A549 (cell line): ENCODE data around the gene ZNF398.

ENCODE experiments used
- CTCF ChIP-seq: fragments of >200 bp; sonication (Bioruptor Twin); formaldehyde crosslinking; IDR thresholded peaks from 3 replicates; pipeline ENCODE4 v1.5.1; 2016
- HDAC2 ChIP-seq: fragments of 200-600 bp; sonication (generic); IDR thresholded peaks from 2 replicates; pipeline ENCODE4 v1.6.1; 2016
- JUNB ChIP-seq: fragments of >200 bp; sonication (Bioruptor Twin); formaldehyde crosslinking; IDR thresholded peaks from 2 replicates; pipeline ENCODE4 v1.6.1; 2016
- POLR2A ChIP-seq: IDR thresholded peaks from 2 replicates; pipeline ENCODE4 v1.6.1; 2012; ENCODE audit warnings: mild to moderate bottlenecking, low read length
- RAD21 ChIP-seq, 2 experiments: fragments of >200 bp in 1 of 2; sonication (Bioruptor Twin) in 1 of 2; formaldehyde crosslinking in 1 of 2; IDR thresholded peaks in 1 of 2; conservative IDR thresholded peaks in 1 of 2; 2 replicates in 1 of 2; 3 replicates in 1 of 2; pipeline ENCODE4 v1.6.1; 2012 to 2018; ENCODE audit warnings: inconsistent platforms in 1 of 2
- ZC3H11A ChIP-seq: fragments of 450-650 bp; IDR thresholded peaks from 2 replicates; pipeline ENCODE4 v1.6.1; 2014; ENCODE audit warnings: antibody characterized with exemption, mild to moderate bottlenecking
- TF ChIP-seq, protein P1 (sequence below): fragments of 200-600 bp; sonication (generic); IDR thresholded peaks from 2 replicates; pipeline ENCODE4 v1.6.1; 2016; ENCODE audit warnings: antibody characterized with exemption, mild to moderate bottlenecking, moderate library complexity

DNA sequence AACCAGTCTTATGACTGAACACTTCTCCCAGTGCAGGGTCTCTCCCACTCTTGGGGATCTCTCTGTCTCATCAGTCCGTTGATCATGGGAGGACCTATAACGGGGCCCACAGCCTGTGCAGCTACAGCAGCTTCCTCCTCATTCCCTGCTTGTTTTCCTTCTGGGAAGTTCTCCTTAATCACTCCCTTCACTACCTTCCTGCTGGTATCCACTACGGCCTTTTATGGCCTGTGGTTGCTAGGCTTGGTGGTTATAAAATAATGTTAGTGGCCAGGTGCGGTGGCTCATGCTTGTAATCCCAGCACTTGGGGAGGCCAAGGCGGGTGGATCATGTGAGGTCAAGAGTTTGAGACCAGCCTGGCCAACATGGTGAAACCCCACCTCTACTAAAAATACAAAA, 44.6 kb downstream of the ZNF398 start:
- TF ChIP-seq, protein P1, sequence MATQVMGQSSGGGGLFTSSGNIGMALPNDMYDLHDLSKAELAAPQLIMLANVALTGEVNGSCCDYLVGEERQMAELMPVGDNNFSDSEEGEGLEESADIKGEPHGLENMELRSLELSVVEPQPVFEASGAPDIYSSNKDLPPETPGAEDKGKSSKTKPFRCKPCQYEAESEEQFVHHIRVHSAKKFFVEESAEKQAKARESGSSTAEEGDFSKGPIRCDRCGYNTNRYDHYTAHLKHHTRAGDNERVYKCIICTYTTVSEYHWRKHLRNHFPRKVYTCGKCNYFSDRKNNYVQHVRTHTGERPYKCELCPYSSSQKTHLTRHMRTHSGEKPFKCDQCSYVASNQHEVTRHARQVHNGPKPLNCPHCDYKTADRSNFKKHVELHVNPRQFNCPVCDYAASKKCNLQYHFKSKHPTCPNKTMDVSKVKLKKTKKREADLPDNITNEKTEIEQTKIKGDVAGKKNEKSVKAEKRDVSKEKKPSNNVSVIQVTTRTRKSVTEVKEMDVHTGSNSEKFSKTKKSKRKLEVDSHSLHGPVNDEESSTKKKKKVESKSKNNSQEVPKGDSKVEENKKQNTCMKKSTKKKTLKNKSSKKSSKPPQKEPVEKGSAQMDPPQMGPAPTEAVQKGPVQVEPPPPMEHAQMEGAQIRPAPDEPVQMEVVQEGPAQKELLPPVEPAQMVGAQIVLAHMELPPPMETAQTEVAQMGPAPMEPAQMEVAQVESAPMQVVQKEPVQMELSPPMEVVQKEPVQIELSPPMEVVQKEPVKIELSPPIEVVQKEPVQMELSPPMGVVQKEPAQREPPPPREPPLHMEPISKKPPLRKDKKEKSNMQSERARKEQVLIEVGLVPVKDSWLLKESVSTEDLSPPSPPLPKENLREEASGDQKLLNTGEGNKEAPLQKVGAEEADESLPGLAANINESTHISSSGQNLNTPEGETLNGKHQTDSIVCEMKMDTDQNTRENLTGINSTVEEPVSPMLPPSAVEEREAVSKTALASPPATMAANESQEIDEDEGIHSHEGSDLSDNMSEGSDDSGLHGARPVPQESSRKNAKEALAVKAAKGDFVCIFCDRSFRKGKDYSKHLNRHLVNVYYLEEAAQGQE: no peak
- TF ChIP-seq RAD21 (conservative IDR thresholded peaks at IDR 0.05 in 1 of 2, IDR thresholded peaks at IDR 0.05 in 1 of 2): no peak
- no peak for TF ChIP-seq CTCF
- TF ChIP-seq POLR2A: no peak
- TF ChIP-seq HDAC2: no peak
- TF ChIP-seq ZC3H11A: no peak
- TF ChIP-seq JUNB: no peak
